ENCODE data around the gene ARHGEF25. TPM values are rescaled to one million over a fixed set of nuclear protein-coding genes. Genes with fewer than 3 reads are reported as not detected.

Gene ARHGEF25
- total RNA-seq, 1 donor from 2014 or later: 2.3 TPM

DNA sequence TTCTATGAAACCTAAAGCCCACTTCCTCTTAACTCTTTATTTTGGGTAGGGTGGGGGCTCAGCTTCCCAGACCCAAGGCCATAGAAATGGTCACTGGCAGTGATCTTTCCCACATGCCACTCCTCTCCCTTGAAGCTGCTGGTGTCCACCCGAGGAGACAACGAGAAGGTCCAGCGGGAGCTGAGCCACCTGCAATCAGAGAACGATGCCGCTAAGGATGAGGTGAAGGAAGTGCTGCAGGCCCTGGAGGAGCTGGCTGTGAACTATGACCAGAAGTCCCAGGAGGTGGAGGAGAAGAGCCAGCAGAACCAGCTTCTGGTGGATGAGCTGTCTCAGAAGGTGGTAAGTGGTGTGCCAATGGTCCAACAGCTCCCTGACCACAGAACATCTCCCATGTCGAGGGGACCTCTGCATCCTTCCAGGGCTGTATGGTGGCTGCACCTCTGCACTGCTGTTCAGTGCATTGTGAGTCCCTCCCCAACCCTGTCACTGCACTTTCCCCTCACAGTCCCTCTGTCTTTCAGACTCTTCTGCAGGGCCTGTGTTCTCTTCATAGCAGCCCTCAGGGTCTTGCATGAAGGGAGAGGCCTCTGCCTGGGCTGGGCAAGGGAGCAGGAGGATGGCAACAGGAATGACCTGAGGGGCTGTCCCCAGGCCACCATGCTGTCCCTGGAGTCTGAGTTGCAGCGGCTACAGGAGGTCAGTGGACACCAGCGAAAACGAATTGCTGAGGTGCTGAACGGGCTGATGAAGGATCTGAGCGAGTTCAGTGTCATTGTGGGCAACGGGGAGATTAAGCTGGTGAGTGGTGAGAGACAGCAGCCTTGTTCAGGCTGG is 39.1 kb upstream of the ARHGEF25 start:
- Histone ChIP-seq H3K27me3 (ENCODE audit: control insufficient read depth, insufficient read depth, low read length) (no peaks in the 10 kb centered on the region), H3K36me3 (ENCODE audit: control insufficient read depth, insufficient read depth, low read length) (peaks cover 1% of the 10 kb centered on the region), H3K4me3 (ENCODE audit: low read depth, low read length) (no peak overlapping the region)
- DNase-seq (ENCODE audit: low read depth): no peak
- TF ChIP-seq, protein P1, sequence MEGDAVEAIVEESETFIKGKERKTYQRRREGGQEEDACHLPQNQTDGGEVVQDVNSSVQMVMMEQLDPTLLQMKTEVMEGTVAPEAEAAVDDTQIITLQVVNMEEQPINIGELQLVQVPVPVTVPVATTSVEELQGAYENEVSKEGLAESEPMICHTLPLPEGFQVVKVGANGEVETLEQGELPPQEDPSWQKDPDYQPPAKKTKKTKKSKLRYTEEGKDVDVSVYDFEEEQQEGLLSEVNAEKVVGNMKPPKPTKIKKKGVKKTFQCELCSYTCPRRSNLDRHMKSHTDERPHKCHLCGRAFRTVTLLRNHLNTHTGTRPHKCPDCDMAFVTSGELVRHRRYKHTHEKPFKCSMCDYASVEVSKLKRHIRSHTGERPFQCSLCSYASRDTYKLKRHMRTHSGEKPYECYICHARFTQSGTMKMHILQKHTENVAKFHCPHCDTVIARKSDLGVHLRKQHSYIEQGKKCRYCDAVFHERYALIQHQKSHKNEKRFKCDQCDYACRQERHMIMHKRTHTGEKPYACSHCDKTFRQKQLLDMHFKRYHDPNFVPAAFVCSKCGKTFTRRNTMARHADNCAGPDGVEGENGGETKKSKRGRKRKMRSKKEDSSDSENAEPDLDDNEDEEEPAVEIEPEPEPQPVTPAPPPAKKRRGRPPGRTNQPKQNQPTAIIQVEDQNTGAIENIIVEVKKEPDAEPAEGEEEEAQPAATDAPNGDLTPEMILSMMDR (IDR thresholded peaks at IDR 0.05; ENCODE audit: insufficient read depth, low read length, poor library complexity, severe bottlenecking): no peak

DNA sequence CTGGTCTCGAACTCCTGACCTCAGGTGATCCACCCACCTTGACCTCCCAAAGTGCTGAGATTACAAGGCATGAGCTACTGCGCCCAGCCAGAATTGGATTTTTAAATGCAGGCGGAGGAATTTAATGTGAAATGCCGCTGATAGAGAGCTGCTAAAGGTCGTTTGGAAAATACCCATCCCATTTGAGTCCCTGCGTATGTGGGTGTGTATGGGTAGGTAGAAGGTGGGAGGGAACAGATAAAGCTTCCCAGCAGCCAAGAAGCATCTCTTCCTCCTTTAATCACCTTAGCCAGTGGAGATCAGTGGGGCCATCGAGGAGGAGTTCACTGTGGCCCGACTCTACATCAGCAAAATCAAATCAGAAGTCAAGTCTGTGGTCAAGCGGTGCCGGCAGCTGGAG is 36.4 kb upstream of the ARHGEF25 start:
- H3K27me3 ChIP-seq (ENCODE audit: control insufficient read depth, insufficient read depth, low read length): no peaks in the 10 kb centered on the region
- no peak for DNase-seq (ENCODE audit: low read depth)
- TF ChIP-seq, protein P1 (IDR thresholded peaks at IDR 0.05; ENCODE audit: insufficient read depth, low read length, poor library complexity, severe bottlenecking): no peak
- no peaks in the 10 kb centered on the region for H3K36me3 ChIP-seq (ENCODE audit: control insufficient read depth, insufficient read depth, low read length)
- H3K4me3 ChIP-seq (ENCODE audit: low read depth, low read length): no peak overlapping the region

DNA sequence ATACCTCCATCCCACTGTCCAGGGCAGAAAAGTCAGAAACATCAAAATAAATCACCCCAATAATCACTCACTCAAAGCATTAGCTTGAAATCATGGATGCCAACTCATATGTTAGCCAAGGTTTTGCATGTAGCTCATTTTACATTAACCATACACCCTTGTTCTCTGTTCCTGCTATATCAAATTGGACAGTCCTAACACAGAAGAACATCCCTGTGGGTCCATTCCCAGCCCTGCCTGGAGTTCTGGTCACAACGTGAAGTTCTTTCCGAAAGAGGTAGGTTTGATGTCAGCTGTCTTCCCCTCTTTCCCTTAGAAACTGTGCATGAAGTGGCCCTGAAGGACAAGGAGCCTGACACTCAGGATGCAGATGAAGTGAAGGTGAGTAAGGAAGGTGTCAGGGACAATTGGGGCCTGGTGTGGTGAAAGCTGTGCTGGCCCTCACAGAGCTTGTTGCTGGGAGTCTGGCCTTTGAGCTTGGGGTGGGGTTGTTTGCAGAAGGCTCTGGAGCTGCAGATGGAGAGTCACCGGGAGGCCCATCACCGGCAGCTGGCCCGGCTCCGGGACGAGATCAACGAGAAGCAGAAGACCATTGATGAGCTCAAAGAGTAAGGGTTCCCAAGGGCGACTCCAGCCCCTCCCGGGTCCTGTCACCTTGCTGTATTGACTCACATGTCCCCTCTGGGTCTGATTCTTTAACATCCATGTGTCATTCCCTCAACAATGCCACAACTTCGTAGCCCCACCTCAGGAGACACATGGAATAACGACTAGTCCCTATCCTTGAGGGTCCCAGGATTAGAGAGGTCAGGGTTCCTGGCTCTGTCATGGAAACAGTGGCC is 35.2 kb upstream of the ARHGEF25 start:
- TF ChIP-seq, protein P1 (IDR thresholded peaks at IDR 0.05; ENCODE audit: insufficient read depth, low read length, poor library complexity, severe bottlenecking): no peak
- Histone ChIP-seq H3K27me3 (ENCODE audit: control insufficient read depth, insufficient read depth, low read length) (no peaks in the 10 kb centered on the region), H3K36me3 (ENCODE audit: control insufficient read depth, insufficient read depth, low read length) (no peaks in the 10 kb centered on the region), H3K4me3 (ENCODE audit: low read depth, low read length) (no peak overlapping the region)
- DNase-seq (ENCODE audit: low read depth): no peak

DNA sequence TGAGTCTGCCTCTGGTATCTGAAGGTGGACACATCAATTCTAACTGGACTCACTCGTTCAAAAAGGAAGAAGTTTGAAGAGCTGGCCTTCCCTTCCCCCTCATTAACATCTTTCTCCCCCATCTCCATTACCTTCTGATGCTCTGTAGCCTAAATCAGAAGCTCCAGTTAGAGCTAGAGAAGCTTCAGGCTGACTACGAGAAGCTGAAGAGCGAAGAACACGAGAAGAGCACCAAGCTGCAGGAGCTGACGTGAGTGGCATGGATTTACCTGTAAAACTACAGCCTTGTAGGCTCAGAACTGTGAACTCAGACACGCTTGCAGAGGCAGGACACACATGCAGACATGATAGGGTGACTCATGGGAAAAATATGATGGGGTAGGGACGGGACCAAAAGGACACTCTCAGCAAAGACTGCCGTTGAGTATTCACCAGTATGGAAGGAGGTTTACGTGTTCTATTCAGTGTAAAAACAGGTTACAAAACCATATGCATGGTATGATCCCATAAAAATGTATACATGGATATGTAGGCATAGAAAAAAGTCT is 34.5 kb upstream of the ARHGEF25 start:
- H3K4me3 ChIP-seq (ENCODE audit: low read depth, low read length): no peak overlapping the region
- TF ChIP-seq, protein P1 (IDR thresholded peaks at IDR 0.05; ENCODE audit: insufficient read depth, low read length, poor library complexity, severe bottlenecking): no peak
- DNase-seq (ENCODE audit: low read depth): no peak
- no peaks in the 10 kb centered on the region for H3K27me3 ChIP-seq (ENCODE audit: control insufficient read depth, insufficient read depth, low read length)
- H3K36me3 ChIP-seq (ENCODE audit: control insufficient read depth, insufficient read depth, low read length): no peaks in the 10 kb centered on the region

DNA sequence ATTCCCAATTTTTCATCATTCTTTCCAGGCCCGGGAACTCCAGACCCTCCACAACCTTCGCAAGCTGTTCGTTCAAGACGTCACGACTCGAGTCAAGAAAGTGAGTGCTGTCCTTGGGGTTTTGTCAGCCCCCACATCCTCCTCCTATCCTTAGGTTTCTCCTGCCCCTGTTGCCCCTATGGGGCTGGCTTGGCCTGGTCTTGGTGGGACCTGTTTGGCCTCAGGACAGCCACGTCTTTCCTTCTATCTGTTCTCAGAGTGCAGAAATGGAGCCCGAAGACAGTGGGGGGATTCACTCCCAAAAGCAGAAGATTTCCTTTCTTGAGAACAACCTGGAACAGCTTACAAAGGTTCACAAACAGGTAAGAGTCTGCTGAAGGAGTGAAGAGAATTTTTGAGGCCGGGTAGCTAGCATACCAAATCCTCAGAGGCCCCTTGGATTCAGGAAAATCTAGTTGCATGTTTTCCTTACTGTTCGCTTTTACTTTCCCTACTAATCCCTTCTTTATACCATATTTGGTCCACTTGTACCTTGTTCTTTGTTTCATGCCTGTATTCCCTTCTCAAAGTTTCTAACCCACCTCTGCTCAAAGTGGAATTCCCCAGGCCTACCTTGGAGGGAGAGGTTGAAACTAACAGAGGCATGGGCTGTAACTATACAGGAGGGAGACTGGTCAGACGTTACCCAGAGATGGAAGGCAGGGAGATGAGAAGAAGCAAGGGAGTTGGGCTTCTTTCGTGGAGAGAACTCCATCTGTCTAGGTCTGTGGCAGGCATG is 33.1 kb upstream of the ARHGEF25 start:
- no peaks in the 10 kb centered on the region for H3K27me3 ChIP-seq (ENCODE audit: control insufficient read depth, insufficient read depth, low read length)
- H3K4me3 ChIP-seq (ENCODE audit: low read depth, low read length): no peak overlapping the region
- TF ChIP-seq, protein P1 (IDR thresholded peaks at IDR 0.05; ENCODE audit: insufficient read depth, low read length, poor library complexity, severe bottlenecking): no peak
- no peaks in the 10 kb centered on the region for H3K36me3 ChIP-seq (ENCODE audit: control insufficient read depth, insufficient read depth, low read length)
- no peak for DNase-seq (ENCODE audit: low read depth)
